Activated CD4-positive, alpha-beta T cell treated with anti-CD3 and anti-CD28 coated beads, Interleukin-2, amount 50 U/mL, for 24 hours (primary cell): ENCODE results near the gene MICB.
A peak's percentile ranks its signal among the peaks of the same experiment; 100 is the strongest.
"Not testable (repeated sequence)": the region's sequence is repeated elsewhere in the genome, so short reads cannot be mapped to it uniquely, and the experiment has no call there.

Source experiments
- DNase-seq, 2 donors: peaks; one replicate each; pipeline ENCODE4 v3.0.0-alpha.2; 2020; ENCODE audit warnings: low read depth in 1 of 2, low spot score in 1 of 2

The MICB gene

DNA sequence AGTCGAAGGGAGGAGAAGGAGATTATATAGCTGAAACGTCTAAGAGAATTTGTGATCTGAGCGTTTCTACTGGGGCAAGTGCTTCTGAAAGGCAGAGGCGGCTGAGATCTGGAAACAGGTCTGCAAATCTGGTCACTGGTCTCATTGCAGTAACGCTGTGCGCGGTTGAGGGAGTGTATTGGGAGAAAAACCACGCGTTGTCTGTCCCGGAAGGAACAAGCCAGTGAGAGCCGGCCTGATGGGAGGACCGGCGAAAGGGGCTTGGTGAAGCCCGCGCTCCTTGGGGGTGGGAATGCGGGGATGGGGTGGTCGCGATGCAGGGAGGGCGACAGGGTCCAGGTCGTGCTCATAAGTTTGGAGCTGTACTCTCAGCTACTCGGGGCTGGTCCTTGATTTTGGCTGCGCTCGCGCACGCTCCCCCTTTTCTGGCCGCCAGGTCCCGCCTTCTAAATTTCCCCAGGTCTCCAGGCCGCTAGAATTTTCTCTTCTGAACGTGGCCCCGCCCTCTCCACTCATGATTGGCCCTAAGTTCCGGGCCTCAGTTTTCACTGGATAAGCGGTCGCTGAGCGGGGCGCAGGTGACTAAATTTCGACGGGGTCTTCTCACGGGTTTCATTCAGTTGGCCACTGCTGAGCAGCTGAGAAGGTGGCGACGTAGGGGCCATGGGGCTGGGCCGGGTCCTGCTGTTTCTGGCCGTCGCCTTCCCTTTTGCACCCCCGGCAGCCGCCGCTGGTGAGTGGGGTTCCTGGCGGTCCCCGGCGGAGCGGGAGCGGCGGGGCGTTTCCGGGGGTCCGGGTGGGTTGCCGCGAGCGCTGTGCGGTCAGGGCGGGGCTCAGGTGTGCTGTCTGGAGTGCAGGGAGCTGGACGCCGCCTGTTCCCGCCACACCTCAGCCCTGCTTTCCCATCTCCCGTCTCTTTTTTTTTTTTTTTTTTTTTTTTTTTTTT, at the start of gene MICB:
MICB (plus strand) TSS at position 615 of the 946 bp plus-strand sequence; CDS start at position 664, 49 bp downstream.
- peak; percentile 65 to 84 for DNase-seq

DNA sequence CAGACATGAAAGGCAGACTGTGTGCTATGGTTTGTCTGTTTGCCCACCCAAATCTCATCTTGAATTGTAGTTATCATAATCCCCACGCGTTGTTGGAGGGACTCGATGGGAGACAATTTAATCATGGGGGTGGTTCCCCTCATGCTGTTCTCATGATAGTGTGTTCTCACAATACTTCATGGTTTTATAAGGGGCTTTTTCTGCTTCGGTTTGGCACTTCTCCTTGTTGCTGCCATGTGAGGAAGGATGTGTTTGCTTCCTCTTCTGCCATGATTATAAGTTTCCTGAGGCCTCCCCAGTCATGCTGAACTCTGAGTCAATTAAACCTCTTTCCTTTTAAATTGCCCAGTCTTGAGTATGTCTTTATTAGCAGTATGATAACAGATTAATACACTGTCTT, 47.2 kb upstream of the MICB start:
- no peak for DNase-seq

DNA sequence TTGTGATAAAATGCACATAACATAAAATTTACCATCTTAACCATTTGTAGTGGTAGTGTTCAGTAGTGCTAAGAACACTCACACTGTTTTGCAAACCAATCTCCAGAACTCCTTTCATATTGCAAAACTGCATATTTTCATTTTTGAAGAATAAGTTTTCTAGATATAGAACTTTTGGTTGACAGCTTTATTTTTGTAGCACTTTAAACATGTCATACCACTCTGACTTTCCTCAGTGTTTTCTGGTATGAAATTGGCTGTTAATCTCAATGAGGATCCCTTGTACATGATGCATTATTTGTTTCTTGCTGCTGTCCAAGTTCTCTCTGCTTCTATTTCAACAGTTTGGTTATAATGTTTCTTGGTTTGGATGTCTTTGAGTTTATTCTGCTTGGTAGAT, 45.1 kb upstream of the MICB start:
- DNase-seq: no peak

DNA sequence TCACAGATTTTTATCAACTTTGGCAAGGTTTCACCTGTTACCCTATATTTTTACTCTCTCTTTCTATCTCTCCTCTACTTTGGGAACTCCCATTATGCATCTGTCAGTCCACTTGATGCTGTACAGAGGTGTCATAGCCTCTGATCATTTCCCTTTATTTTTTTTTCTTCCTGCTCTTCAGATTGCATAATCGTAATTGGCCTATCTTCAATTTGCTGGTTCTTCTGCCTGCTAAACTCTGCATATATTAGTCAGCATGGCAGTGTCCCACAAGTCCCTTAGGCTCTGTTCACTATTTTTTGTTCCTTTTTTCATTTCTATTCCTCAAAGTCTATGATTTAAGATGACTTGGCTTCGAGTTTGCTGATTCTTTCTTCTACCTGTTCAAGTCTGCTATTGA, 44.7 kb upstream of the MICB start:
- no peak for DNase-seq

DNA sequence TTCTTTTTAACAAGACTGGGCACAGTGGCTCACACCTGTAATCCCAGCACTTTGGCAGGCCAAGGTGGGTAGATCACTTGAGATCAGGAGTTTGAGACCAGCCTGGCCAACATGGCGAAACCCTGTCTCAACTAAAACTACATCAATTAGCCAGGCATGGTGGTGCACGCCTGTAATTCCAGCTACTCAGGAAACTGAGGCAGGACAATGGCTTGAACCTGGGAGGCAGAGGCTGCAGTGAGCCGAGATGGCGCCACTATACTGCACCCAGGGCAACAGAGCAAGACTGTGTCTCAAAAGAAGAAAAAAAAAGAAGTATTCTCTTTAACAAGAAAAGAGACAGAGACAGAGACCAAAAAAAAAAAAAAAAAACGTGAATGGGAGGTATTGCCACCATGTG, 38.1 kb upstream of the MICB start:
- DNase-seq: not testable (repeated sequence)

DNA sequence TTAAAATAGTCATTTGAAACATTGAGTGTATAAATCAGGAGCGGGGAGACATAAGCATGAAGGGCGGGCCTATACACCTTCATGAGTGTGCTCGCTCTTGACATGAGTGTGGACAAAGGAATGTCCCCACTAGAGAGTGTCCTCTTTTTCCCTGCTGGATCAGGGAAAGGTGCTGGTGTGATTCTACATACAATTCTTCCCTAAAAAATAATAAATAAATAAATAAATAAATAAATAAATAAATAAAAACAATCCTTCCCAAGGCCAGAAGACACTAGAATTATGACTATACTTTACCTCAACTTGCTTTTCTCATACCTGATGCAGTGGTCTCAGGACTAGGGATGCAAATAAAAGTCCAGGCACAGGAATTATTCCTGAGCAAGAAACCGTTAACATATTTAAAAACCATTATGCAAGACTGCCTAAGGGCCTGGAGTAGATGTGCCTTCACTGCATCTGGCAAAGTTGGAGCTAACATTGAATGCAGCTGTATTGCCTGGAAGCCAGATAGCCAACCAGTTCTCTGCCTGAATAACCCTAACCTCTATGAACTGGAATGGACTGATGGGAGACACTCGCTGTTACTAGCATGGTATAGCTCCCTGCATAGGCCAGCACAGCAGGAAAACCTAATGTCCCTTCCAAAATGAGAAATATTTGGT, 37.5 kb upstream of the MICB start:
- DNase-seq: no peak

DNA sequence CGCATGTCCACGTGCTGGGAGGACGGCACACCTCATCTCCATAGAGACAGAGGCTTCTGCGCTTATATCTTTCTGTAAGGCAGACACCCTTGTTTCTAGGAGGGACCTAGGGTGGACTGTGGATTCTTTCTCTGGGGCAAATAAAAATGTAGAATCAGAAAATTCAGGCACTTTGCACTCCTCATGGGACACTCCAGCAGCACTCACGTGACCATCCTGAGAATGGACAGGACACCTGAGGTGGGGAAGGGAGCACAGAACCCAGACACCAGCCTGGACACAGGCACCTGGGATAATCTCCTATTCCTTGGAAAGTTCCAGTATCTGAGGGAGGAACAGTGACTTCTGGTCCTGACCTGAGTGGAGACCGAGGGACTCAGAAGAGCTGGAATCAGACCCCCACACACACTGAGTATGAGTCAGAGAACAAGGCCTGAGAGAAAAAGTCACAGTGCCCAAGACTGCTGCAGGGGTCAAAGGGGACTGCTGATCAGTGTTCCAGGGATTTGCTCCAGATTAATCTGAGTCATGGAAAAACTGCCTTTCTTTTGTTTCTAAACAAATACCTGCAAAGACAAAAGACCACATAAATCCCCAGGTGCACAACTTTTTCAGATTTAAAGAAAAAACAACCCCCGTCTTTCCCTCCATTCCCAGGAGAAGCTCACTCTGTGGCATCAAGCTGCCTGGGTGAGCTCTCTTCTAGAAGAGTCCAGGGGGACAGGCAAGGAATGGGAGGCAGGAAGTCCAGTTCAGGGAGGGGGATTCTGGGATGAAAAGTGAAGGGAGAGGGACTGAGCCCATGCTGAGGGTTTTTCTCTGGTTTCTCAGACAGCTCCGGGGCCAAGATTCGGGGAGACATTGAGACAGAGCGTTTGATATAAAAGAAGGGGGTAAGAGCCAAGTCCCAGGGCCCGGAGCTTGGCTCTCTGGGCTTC, 35.6 kb upstream of the MICB start:
- no peak for DNase-seq

DNA sequence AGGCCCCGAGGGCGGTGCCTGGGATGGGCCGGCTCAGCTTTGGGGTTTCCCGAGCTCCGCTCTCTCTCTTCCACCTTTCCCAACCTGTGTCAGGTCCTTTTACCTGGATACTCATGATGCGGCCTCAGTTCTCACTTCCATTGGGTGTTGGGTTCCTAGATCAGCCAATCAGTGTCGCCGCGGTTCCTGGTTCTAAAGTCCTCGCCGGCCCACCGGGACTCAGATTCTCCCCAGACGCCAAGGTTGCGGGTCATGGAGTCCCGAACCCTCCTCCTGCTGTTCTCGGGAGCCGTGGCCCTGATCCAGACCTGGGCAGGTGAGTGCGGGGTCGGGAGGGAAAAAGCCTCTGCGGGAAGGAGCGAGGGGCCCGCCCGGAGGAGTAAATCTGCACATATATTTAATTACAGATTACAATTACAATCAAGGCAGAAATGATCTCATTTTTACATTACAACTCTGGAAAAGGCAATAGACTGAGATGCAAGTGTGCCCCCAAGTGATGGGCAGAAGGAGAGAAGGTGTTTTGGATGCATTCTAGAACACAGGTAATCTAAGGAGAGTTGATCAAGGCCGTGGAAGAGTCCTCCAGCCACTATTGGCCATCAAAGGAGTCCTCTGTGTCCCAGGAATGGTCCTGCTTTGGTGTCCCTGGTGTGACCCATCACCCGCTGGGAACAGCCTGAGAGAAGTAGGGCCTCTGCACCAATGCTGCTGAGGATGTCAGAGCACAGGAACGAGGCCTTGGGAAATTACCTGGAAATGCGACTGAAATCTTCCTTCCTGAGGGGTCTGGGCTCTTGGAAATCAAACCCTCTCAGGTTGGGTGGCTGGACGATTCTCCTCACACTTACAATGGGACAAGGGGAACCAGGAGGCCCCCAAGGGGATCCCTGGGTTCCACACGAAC, 34.7 kb upstream of the MICB start:
- peak; percentile 74 to 91 for DNase-seq

DNA sequence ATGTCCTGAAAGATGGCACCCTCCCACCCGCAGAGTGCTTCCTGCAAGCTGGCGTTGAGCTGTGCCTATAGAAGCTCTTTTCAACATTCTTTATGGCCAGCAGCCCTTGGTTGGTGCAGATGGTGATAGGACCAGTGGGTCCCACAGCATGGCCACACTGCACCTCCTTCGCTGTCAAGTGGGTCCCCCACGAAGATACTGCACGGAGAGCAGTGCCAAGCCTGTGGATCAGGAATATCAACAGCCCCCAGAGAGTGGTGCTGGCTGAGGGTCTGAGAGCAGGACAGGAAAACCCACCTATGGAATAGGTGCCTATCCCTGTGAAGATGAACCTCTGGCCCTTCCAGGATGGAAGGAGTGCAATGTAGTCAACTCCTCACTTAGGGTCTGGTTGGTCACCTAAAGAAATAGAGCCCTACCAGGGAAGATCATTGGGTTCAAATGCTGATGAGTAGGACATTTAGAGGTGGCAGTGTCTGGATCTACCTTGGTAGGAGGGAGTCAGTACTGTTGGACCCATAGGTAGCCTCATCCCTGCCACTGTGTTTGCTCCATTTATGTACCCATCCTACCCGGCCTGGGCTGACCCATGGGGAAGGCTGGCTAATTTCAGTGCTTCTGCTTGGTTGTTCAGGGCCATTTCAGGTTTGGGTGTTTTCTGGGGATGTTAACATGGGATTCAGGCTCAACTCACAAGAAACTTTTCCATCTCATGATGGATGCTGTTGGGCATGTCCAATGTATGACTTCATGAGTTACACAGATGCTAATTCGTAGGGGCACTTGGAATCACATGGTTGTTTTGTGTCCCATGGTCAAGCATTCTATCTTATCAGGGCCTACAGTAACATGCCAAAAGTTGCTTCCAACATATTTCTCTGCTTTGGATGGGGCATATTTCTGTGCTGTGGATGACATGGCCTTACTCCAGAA, 33.4 kb upstream of the MICB start:
- no peak for DNase-seq

DNA sequence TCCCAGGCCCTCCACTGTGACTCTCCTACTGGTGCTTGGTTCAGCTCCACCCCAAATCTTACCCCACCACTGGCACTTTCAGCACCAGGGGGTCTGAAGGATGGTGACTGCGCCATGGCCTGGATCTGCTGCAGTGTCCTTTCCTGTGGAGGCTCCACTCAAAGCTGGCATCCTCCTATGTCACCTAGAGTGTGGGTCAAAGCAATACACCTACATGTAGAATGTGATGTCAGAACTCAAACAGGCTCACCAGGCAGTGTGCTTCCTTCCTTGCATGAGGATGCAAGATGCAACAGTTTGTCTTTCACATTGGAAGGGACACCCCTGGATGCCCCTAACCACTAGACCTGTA, 32.8 kb upstream of the MICB start:
- DNase-seq: no peak

DNA sequence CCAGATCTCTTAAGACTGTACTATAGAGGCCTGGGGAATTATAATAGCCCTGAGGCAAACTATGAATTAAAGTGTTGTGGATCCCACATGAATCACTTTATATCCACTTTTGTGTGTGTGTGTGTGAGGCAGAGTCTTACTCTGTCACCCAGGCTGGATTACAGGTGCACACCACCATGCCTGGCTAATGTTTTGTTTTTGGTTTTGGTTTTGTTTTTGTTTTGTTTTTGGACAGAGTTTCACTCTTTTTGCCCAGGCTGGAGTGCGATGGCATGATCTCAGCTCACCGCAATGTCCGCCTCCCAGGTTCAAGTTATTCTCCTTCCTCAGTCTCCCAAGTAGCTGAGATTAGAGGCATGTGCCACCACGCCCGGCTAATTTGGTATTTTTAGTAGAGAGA, 32.2 kb upstream of the MICB start:
- DNase-seq: no peak

DNA sequence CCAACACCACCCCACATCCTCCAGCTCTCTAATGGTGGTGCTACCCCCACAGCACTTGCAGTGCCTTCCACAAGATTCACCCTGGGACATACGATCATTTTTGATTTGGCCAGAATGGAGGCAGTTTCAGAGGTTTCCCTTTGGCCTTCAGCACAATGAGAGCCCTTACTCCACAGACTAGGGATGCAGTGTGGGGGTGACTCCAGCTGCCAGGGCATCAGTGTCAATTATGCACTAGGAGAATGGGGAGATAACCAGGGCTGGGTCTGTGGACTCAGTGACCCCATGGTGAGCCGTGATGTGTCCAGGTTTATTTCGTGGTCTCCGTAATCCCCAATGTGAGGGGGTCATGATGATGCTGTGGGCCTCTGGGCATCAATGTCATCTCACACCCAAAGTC, 31.5 kb upstream of the MICB start:
- DNase-seq: no peak

DNA sequence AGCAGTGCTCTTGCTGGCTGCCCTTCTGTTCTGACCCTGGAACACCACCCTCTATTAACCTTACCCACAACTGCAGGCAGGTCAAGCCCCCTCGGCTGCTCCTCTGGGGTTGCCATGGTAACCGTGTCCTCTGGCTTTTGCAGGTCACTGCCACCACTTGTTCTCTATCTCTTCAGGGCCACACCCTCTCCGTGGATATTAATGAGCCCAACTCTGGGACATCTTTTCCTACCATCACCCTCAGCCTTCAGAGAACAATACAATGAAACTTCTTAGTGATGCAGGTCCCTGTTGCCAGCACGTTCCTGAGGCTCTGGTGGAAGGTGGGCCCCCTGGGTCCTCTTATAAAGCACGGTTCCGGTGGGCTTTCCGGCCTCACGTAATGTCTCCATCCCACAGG, 30.8 kb upstream of the MICB start:
- no peak for DNase-seq

DNA sequence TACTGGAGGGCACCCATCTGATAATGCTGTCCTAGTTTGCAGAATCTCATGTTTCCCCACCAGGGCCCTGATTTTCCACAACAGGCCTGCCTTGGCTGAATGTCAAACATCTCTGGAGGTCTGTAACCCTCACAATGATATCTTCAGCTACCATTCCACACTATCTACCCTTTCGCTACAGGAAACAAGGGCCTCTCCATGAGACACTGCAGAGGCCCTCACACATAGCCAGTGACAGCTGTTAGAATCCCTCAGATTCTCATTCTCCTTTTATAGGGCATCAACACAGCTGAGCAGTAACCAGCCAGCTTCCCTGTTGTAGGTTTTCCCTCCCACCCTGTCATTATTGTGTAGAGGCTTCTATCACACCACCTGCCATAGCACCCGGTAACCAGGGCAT, 29.6 kb upstream of the MICB start:
- no peak for DNase-seq

DNA sequence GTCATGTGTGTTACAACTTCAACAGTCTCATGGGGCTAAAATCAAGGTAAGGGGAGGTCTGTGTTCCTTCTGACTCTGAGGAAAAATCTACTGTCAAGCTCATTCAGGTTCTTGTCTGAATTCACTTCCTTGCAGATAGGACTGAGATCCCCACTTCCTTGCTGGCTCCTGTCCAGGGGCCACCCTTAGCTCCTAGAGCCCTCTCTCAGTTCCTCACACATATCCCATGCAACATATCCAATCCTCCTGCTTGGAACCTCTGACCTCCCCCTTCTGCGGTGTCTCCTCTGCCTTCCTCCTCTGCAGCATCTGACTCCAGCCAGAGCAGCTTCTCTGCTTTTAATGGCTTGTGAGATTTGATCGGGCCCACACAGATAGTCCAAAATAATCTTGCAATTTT, 27.1 kb upstream of the MICB start:
- DNase-seq: no peak

DNA sequence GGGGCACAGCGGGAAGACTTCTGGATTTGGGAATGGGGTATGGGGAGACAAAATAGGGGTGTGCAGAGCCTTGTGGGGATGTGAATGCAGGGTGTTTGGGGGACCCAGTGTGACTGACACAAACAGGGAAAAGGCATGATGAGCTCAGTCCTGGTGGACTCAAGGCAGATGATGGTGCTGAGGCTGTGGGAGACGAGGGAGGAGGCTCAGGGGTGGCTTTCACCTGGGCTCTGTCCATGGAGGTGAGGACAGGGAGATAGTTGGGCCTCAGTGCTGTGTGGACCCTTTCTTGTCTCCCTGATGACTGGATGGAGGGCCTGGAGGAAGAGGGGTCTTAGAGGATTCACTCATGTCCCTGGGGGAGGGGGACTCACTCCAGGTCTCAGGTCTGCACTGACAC, 26.2 kb upstream of the MICB start:
- no peak for DNase-seq

DNA sequence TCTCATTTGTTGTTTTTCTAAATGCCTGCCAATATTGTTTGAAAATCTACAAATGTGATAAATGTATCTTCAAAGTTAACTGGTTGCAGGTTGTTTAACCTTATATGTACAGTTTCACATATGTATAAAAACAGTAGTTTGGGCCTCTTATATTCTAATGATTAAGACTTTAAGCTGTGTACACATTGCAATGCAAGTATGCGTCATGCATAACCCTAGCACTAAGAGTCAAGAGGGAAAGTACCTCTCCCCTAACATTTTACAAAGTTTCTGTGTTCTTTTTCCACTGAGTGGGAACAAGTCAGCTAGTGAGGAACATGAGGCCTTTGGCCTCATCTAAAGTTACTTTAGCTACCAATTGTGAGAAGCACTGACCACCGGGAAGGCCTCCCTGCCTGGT, 25.7 kb upstream of the MICB start:
- DNase-seq: no peak

DNA sequence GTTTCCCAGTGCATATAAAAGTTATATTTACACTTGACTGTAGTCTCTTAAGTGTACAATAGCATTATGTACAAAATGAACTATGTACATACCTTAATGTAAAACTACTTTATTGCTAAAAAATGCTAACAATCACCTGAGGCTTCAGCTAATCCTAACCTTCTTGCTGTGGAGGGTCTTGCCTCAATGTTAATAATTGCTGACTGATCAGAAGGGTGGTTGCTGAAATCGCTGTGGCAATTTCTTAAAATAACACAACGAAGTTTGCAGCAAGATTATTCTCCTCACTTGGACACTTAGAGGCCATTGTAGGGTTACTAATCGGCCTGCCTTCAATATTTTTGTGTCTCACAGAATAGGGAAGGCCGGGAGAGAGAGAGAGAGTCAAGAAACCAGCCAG, 24.7 kb upstream of the MICB start:
- DNase-seq: no peak
